Measurements from ENCODE around the gene NEK6.

NEK6 gene

GRCh38 chr9:124335320-124335707 lies 77.6 kb downstream of the NEK6 start:
- DNase-seq: no peak

- no peak for DNase-seq
Observed at GRCh38 chr9:124337562-124337961, 79.8 kb downstream of the NEK6 start.

GRCh38 chr9:124339603-124340146 lies 81.9 kb downstream of the NEK6 start:
- DNase-seq: no peak

- no peak for DNase-seq
Observed at GRCh38 chr9:124340219-124341069, 82.7 kb downstream of the NEK6 start.

GRCh38 chr9:124341455-124342170 lies 83.9 kb downstream of the NEK6 start:
- no peak for DNase-seq

GRCh38 chr9:124342402-124342775 lies 84.6 kb downstream of the NEK6 start:
- no peak for DNase-seq

GRCh38 chr9:124342776-124343485 lies 85.2 kb downstream of the NEK6 start:
- DNase-seq: peak in 55 of 58 donors; percentile 22 to 83 (median 68)

- no peak for DNase-seq
Observed at GRCh38 chr9:124343533-124344290, 86.0 kb downstream of the NEK6 start.

GRCh38 chr9:124344291-124345050 lies 86.7 kb downstream of the NEK6 start:
- DNase-seq: no peak

- no peak for DNase-seq
Observed at GRCh38 chr9:124345063-124345462, 87.3 kb downstream of the NEK6 start.

GRCh38 chr9:124345751-124346281 lies 88.1 kb downstream of the NEK6 start:
- DNase-seq: no peak

- no peak for DNase-seq
Observed at GRCh38 chr9:124346347-124347163, 88.8 kb downstream of the NEK6 start.

GRCh38 chr9:124347206-124347967 lies 89.6 kb downstream of the NEK6 start:
- no peak for DNase-seq

- DNase-seq: no peak
Observed at GRCh38 chr9:124347968-124348358, 90.2 kb downstream of the NEK6 start.

- no peak for DNase-seq
Observed at GRCh38 chr9:124348363-124348762, 90.6 kb downstream of the NEK6 start.

GRCh38 chr9:124348831-124349230 lies 91.1 kb downstream of the NEK6 start:
- no peak for DNase-seq

GRCh38 chr9:124349267-124349666 lies 91.5 kb downstream of the NEK6 start:
- DNase-seq: no peak
